TTC549 (cell line): ENCODE measurements around the gene SPINK4.

Experiments
- FAIRE-seq: peaks from 2 replicates; lab custom pipeline; 2012; peaks lifted over from hg19 to GRCh38; lab: Jason Lieb, UNC

SPINK4 gene

DNA sequence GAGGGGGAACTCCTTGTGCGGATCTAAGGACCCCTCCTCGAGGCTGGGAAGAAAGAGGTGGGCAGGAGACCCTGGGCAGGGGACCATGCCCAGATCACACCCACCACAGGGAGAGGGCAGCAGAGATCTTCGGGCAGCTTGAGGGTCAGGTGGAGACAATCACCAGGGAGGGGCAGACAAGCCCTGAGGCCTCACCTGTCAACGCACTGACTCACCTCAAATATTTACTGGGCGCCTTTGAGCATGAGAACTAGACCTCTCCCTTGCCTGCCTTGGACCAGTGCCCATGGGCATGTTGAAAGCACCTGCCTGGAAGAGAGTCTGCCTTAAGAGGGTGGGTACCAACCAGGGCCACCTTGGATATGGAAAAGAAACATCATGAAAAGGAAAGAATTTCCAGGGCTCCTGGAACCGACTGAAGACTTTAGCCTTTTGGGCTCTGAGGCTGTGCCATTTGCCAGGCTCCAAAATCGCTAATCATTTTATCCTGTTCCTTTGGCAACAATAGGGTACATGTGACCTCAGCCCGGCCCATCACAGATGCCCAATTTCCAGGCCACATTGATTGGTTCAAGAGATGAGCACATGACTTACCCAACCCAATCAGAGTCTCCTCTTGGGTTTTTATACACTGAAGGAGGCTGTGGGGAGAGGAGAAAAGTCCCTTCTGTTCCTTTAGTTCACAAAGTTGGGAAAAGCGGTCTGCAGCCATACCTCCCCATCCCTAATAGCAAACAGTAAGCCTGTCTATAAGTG is 10.4 kb upstream of the SPINK4 start:
- FAIRE-seq, result no peak

DNA sequence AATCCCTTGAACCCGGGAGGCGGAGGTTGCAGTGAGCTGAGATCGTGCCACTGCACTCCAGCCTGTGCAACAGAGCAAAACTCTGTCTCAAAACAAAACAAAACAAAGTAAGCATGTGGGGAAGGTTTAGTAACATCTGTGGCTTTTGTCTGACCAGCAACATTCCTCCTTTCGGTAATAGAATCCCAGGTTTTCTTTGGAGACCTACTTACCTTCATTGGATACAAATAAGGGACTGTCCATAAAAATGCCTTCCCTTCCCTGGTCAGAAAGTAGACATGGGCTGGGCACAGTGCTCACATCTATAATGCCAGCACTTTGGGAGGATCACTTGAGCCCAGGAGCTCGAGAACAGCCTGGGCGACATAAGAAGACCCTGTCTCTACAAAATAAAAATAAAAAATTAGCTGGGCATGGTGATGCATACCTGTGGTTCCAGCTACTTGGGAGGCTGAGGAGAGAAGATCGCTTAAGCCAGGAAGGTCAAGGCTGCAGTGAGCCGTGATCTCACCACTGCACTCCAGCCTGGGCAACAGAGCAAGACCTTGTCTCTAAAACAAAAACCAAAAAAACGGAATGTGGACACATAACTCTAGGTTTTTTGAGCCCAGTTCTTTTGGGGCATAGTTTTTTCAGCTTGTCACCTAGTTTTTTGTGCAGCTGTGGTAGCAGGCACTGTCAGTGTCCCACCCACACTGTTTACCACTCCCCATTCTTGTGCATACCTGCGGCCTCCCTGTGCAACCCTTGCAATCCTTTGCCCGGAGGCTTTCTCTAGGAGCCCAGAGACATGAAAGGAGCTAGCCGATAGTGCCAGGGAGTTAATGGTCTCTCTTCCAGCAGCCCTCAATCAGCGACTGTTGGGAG is 9.0 kb upstream of the SPINK4 start:
- FAIRE-seq, result no peak

DNA sequence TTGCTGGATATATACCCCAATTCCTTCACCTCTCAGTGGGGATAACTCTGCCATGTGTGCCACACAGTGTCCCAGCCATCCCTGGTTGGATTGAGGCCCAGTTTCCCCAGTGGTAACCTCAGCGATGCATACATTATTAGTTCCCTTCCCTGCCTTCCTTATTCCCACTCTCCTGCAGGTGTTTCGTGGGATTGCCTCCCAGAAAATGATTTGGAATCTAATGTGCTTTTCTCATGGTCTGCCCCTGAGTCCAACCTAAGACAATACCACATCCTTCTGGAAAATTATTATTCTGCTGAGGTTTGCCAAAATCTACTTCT is 8.4 kb upstream of the SPINK4 start:
- FAIRE-seq, result no peak

GRCh38 chr9:33232815-33233214 is 7.2 kb upstream of the SPINK4 start:
- FAIRE-seq, result no peak

- FAIRE-seq, result no peak
Observed at GRCh38 chr9:33233626-33234342, 6.2 kb upstream of the SPINK4 start.

DNA sequence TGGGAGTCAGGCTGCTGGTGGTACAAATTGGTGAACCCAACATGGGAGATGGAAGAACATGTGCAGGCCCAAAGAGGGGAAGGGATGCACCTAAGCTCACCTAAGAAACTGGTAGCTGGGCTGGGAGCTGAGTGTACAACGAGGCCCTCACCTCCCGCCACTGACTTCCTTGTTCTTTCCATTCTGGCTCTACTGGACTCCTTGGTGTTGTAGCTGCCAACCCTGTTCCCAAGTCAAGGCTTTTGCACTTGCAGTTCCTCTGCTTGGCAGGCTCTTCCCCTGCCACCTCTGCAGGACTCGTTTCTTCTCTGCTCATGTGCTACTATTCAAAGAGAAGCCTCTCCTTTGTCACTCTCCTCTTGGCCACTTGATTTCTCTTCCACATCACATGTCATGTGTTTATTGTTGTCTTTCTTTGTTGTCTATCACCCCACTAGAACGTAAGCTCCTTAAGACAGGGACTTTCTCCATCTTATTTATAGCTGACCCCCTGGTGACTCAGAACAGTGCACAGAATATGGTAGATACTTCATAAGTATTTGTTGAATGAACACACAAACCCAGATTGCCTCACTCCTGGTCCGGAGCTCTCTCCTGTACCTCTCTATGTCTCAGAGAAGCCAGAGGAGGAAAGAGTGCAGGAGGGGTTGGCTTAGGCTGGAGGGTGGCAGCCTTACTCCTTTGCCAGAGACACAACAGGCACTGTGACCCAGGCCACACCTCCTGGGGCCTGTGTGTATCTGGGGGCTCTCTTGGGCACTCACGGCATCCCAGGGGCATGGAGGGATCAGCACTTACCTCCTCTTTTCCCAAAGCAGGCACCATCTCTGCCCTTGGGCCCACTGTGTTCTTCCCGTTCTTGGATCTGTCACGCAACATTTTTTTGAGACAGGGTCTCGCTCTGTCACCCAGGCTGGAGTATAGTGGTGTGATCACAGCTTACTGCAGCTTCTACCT is 5.2 kb upstream of the SPINK4 start:
- FAIRE-seq, result no peak

DNA sequence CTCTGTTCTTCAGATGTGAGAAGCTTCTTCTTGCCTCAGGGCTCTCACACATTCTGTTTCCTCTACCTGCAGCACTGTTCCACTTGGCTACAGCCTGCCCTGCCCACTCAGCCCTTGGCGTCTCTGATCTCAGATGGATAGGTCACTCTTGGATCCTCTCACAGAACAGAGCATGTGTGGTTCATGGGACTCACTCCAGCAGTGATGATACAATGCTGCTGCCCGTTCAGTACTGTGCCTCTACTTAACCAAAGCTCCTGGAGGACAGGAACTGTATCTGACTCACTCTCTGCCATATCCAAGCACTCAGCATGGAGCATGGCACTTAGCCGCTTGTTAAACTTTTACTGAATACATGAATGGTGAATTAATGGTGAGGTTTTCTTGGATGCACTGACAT is 3.4 kb upstream of the SPINK4 start:
- FAIRE-seq, result no peak

- FAIRE-seq, result no peak
Observed at GRCh38 chr9:33241298-33241697, 1.3 kb downstream of the SPINK4 start.

DNA sequence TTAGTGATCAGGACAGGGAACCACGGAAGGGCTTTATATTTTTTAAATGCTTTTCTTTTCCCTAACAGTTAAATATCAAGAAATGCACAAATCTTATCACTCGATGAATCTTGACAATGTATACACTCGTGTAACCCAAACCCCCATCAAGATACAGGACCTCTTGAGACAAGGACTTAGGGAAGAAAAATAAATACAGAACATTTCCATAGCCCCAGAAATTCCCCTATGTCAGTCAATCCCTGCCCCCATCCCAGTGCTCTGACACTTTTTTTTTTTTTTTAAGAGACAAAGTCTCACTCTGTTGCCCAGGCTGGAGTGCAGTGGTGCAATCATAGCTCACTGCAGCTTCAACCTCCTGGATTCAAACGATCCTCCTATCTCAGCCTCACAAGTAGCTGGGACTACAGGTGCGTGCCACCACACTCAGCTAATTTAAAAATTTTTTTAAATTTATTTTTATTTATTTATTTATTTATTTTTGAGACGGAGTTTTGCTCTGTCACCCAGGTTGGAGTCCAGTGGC is 2.7 kb downstream of the SPINK4 start:
- FAIRE-seq, result no peak

GRCh38 chr9:33244137-33244784 is 4.3 kb downstream of the SPINK4 start:
- no peak for FAIRE-seq

GRCh38 chr9:33245341-33245740 is 5.4 kb downstream of the SPINK4 start:
- FAIRE-seq, result no peak

GRCh38 chr9:33246269-33246860 is 6.4 kb downstream of the SPINK4 start:
- no peak for FAIRE-seq

DNA sequence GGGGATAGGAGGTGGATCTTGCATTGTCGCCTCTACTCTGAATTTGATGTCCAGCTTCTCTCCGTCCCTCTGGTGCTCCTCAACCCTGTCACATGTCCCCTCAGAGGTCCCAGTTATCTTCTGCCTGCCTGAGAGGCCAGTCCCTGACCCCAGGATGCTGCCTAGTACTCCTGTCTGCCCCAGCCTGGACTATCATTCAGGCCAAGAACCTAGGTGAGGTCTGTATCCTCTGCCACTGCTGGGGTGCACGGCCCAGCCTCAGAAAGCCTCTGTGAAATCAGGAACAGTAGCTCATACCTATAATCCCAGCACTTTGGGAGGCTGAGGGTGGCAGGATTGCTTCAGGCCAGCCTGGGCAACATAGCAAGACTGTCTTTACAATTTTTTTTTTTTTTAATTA is 8.6 kb downstream of the SPINK4 start:
- FAIRE-seq, result no peak

- no peak for FAIRE-seq
Observed at GRCh38 chr9:33249087-33249658, 9.2 kb downstream of the SPINK4 start.

DNA sequence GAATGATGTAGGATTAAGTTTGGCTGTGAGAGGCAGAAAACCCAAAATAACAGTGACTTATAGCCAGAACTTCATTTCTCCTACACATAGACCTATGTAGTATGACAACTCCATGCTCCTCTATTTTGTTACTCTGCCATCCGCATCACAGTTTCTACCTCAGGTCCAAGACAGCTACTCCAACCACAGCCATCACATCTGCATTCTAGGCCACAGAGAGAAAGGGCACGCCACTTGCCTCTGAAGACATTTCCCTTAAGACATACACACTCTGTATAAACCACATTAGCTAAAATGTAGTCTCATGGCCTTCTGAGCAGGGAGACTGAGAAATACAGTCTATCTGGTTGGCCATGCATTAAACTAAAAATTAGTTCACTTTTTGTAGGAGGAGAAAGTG is 10.0 kb downstream of the SPINK4 start:
- no peak for FAIRE-seq

- FAIRE-seq, result no peak
Observed at GRCh38 chr9:33250458-33250995, 10.6 kb downstream of the SPINK4 start.

DNA sequence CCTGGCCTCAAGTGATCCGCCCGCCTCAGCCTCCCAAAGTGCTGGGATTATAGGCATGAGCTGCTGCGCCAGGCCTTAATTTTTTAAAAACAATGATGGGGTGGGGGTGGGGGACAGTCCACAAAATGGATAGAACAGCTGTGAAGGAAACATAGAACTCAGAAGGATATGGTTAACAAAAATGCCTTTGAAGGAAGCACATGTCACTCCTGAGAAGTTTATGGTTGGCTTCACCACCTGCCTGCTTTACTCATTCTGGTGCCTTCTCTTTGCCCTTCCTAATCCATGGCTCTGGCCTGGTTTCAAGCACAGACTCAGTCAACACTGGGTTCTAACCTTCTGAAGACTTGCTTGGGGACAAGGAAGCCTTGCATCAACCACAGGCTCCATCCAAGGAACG is 14.2 kb downstream of the SPINK4 start:
- no peak for FAIRE-seq

DNA sequence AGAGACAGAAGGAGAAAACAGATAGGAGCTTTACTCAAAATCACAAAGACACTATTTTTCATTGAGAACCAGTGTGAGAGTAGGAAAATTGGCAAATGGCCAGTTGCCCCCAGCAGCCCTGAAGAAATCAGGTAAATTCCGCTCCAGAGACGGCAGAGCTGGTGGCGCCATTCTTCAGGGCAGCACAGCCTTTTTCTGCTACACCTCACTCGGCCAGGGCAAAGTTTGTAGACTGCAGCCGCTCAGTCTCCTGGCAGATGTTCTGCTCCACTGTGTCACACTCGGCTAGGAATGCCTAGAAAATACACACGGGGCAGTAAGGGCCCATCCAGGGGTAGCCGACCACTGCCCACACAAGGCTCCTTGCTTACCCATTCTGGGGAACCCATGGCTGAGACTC is 15.0 kb downstream of the SPINK4 start:
- FAIRE-seq, result no peak

DNA sequence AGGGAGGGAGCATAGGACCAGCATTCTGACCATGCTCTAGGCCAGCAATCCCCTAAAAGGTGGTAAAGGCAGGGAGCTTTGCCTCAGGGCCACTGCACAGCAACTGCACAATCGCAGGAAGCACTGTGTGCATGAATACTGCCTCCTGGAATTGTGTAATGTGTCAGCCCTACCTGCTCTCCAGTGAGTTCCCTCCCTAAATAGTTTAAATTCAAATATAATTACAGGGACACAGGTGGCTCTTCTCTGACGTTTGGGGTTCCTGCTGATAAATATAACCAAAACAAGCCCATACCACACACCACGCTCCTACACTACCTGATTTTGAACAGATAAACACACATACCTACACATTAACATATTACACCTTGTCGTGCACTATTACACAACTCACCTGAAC is 15.5 kb downstream of the SPINK4 start:
- no peak for FAIRE-seq

DNA sequence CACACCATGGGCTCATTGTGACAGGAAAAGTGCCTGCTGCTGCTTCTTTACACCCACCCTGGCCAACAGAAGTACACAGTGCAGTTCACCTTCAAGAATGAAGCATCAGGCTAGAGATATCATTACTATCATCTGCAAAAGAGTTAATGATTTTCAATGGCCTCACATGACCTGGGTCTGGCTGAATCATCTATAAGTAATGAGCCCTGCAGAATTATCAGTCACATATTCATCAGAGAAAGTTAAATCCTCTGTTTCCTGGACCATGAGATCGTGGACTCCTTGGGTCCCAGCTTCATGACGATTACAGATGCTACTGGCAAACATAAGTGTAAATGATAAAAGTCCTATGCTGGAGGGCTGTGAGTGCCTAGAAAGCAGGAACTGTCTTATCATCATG is 16.3 kb downstream of the SPINK4 start:
- FAIRE-seq, result no peak
